ENCODE measurements around the gene IGFALS.

IGFALS gene

GRCh38 chr16:1759511-1759910 lies 34.0 kb downstream of the IGFALS start:
- DNase-seq (ENCODE audit: low read depth in 2 of 2): no peak
- TF ChIP-seq, protein P1, sequence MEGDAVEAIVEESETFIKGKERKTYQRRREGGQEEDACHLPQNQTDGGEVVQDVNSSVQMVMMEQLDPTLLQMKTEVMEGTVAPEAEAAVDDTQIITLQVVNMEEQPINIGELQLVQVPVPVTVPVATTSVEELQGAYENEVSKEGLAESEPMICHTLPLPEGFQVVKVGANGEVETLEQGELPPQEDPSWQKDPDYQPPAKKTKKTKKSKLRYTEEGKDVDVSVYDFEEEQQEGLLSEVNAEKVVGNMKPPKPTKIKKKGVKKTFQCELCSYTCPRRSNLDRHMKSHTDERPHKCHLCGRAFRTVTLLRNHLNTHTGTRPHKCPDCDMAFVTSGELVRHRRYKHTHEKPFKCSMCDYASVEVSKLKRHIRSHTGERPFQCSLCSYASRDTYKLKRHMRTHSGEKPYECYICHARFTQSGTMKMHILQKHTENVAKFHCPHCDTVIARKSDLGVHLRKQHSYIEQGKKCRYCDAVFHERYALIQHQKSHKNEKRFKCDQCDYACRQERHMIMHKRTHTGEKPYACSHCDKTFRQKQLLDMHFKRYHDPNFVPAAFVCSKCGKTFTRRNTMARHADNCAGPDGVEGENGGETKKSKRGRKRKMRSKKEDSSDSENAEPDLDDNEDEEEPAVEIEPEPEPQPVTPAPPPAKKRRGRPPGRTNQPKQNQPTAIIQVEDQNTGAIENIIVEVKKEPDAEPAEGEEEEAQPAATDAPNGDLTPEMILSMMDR (IDR thresholded peaks at IDR 0.05; ENCODE audit: low read depth, low read length): no peak
- no peak overlapping the region for H3K4me3 ChIP-seq (replicated peaks in 1 of 2; ENCODE audit: low read depth in 2 of 2, low read length in 2 of 2)

- TF ChIP-seq, protein P1 (IDR thresholded peaks at IDR 0.05; ENCODE audit: low read depth, low read length): no peak
- no peak overlapping the region for H3K4me3 ChIP-seq (replicated peaks in 1 of 2; ENCODE audit: low read depth in 2 of 2, low read length in 2 of 2)
- no peak for DNase-seq (ENCODE audit: low read depth in 2 of 2)
Observed at GRCh38 chr16:1758923-1759322, 34.6 kb downstream of the IGFALS start.

DNA sequence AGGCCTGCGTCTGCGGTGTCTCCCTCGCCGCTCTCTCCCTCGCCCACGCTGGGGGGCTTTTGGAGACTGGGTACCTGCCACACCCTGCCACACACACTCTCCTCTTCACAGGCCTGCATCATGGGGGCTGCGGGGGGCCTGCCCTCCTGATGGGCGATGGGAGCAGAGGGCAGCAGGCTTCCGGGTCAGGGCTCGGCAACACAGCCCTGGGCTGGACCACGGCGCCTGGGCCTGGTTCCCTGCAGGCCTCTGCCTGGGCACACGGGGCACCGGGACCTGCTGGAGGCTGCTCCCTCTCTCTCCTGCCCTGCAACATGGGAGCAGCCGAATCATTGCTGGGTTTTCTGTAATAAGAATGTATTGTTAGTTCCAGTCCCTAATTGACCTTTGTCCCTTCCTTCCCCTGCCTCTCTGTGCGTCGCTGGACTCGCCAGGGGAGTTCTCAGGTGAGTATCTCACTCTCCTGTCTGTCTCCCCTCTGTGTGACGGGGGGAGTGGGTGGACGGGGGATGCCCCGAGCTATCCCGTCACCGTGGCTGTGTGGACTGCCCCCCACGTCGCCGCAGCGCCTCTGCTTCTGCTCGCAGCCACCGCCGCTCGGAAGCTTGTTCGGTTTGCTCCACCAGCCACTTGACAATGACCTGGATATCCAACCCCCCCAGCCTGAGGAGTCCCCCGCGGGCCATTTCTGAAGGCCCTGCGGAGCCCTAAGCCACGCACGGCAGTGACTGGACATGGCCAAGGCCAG lies 35.6 kb downstream of the IGFALS start:
- no peak overlapping the region for H3K4me3 ChIP-seq (replicated peaks in 1 of 2; ENCODE audit: low read depth in 2 of 2, low read length in 2 of 2)
- TF ChIP-seq, protein P1 (IDR thresholded peaks at IDR 0.05; ENCODE audit: low read depth, low read length): no peak
- no peak for DNase-seq (ENCODE audit: low read depth in 2 of 2)

DNA sequence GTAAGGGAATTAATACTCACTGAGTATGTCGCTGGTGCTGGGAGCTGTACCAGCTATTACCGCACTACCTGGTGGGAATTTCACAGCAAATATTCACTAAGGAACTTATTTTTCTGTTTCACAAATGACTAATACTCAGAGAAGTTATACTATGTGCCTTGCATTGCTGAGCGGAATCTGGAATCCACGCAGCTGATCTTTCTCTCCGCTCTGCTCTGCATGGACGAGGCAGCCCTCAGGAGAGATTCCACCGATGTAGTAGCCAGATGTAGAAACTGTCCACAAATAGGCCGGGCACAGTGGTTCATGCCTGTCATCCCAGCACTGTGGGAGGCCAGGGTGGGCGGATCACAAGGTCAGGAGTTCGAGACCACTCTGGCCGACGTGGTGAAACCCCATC lies 39.3 kb downstream of the IGFALS start:
- TF ChIP-seq, protein P1 (IDR thresholded peaks at IDR 0.05; ENCODE audit: low read depth, low read length): no peak
- no peak for DNase-seq (ENCODE audit: low read depth in 2 of 2)

DNA sequence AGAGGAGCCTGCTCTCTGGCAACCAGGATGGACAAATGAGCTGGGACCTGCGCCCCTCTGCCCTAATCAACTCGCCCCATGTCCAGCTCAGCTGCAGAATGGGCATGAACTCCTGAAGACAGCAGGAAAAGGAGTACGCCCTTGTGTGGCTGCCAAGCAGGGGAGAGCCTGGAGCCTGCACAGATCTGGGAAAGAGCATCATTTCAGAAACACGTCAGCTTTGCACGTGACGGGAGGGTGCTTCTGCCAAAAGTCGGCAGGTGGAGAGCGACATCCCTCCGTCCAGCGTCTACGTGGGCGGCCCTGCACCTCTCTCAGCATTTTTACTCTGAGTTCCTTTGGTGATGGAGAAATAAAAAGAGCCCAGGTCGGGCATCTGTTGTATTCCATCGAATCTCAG lies 40.7 kb downstream of the IGFALS start:
- TF ChIP-seq, protein P1 (IDR thresholded peaks at IDR 0.05; ENCODE audit: low read depth, low read length): no peak
- no peak overlapping the region for H3K4me3 ChIP-seq (replicated peaks in 1 of 2; ENCODE audit: low read depth in 2 of 2, low read length in 2 of 2)
- DNase-seq (ENCODE audit: low read depth in 2 of 2): no peak

More for the DNA sequence above, 39.3 kb downstream of the IGFALS start:
- H3K4me3 ChIP-seq (replicated peaks in 1 of 2; ENCODE audit: low read depth in 2 of 2, low read length in 2 of 2): no peak overlapping the region

GRCh38 chr16:1751946-1752345 lies 41.6 kb downstream of the IGFALS start:
- H3K4me3 ChIP-seq (replicated peaks in 1 of 2; ENCODE audit: low read depth in 2 of 2, low read length in 2 of 2): no peak overlapping the region

More at GRCh38 chr16:1751946-1752345, 41.6 kb downstream of the IGFALS start:
- TF ChIP-seq, protein P1 (IDR thresholded peaks at IDR 0.05; ENCODE audit: low read depth, low read length): no peak
- DNase-seq (ENCODE audit: low read depth in 2 of 2): no peak

Data from cardiac fibroblast (primary cell).